NT2/D1 (cell line): ENCODE results near the gene PELI1.

Source experiments
- SUZ12 ChIP-seq: IDR thresholded peaks from 2 replicates; pipeline ENCODE4 v1.6.1; 2011; ENCODE audit not compliant: insufficient read length, insufficient read depth; ENCODE audit errors: extremely low read depth
- YY1 ChIP-seq: IDR thresholded peaks from 2 replicates; pipeline ENCODE4 v1.6.1; 2011; ENCODE audit not compliant: insufficient read length, insufficient read depth
- ZNF274 ChIP-seq: IDR thresholded peaks from 2 replicates; pipeline ENCODE4 v1.6.1; 2011; ENCODE audit warnings: mild to moderate bottlenecking, low read depth, low read length

GRCh38 chr2:64045938-64046337 lies 98.3 kb downstream of the PELI1 start:
- TF ChIP-seq YY1 (no peak), ZNF274 (no peak), SUZ12 (no peak)
